ENCODE results near the gene GALNTL6.
"Not testable (repeated sequence)": the region's sequence is repeated elsewhere in the genome, so short reads cannot be mapped to it uniquely, and the experiment has no call there.

The GALNTL6 gene

DNA sequence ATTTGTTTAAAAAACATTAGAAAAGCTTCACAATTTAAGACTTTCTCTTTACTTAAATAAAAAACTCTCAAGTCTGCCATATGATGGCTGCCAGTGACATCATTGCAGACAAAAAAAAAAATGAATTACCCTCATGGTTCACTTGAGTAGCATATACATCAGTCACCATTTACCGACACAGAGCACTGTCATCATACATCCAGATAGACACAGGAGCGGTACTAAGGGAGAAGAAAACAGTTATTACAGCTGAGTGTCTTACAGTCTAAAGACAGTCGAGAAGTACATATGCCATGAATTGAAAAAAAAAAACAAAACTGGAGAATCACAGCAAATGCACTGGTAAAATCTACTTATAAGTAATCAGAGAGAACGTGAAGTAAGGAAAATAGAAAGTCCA, 949.7 kb downstream of the GALNTL6 start:
- DNase-seq, result no peak

DNA sequence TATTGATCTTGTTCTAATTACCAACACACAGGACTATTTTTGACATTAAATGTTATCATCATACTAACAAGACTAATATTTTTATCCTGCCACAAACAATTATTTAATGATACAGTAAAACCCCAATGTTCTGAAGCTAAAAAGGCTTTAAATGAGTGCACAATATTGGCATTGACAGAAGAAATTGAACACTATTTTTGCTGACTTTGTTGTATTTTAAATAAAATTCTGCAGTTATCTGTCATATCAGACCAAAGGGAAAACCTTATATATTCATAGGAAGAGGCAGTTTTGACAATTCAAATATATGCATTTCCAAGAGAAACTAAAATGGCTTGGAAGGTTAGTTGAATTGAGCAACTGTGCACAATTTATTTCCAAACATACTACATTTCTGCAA, 957.6 kb downstream of the GALNTL6 start:
- no peak for DNase-seq

DNA sequence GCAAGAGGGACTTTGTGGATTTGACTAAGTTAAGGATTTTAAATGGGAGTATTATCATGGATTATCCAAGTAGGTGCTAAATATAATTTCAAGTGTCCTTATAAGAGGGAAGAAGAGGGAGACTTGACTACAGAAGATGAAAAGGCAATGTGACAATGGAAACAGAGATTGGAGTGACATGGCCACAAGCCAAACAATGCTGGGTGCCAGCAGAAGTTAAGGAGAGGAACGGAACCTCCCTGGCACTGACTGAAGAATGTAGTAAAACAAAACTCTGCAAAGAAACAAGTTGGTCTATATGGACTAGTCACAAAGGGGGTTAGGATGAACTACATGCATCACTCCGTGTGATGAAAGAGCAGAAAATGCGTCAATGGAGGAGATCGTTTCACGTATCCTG, 959.6 kb downstream of the GALNTL6 start:
- DNase-seq, result no peak

DNA sequence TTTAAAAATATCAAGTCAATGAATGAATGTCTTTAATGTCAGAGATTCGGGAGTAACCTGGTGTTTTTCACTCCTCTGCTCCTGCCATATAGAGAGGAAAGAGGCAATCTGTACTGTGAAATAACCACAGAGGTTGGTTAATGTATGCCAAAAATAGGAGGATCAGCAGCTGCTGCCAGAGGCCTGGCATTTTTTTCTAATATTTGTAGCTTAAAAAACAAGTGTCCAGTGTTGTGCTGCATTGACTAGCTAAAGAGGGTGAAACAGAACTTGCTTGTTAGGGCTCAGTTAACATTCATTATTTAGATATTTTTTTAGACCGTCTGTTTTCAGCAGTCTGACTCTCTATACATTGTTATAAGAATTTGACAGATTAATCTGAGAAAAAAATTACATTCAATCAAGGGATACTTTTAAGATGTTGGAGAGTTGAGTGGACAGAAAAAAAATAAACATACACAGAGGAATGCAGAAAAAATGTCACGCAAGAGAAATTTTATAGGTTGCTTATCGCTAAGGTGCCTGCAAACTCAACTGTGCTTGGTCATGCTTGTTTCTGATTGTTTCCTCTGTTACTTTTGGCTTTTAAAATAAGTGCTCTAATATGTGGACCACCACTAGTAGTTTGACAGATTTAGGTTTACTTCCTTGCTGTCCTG, 963.1 kb downstream of the GALNTL6 start:
- DNase-seq, result no peak

DNA sequence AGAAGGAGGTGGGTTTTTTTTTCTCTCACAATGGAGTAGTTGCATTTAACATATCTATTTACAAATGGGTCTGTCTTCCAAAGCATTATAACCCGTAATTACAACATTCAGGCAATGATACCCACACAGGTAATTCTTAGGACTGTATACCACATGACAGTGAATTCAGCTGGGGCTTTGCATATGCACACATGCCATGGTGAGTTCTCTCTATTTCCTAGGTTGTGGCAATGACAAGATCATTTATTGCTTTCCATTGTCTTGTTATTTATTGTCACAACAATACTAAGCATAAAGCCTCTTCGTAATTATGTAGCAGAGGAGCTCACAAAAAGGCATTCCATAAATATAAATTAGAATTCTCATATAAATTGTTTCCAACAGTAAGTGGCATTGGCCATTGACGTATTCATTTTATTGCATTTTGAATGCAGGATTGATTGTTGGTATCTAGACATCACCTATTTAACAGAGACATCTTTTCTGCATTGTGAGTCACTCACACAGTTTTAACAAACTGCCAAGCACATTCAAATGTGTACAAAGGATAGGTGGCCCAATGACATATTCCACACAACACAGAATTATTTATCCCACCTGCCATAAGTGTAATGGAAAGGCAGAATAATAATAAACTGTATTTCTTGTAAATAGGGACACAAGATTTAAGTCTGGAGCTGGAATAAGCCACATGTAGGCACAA, 964.7 kb downstream of the GALNTL6 start:
- no peak for DNase-seq

DNA sequence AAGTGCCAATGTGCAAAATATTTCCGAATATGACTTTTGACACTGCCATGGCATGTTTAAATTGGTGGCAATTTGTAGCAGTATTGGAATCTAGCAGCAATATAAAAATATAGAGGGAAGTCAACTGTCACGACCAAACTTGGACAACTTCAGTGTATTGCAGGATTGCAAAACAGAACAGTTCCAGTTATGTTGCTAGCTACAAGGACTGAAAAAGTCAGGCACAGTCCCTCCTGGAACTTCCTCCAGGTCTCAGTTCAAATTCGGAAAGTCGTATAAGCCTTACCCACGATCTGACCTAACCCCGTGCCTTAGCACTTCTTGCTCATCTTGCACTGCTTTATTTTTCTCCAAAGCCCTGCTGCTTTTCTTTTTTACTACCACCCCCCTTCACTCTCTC, 965.4 kb downstream of the GALNTL6 start:
- DNase-seq, result no peak

DNA sequence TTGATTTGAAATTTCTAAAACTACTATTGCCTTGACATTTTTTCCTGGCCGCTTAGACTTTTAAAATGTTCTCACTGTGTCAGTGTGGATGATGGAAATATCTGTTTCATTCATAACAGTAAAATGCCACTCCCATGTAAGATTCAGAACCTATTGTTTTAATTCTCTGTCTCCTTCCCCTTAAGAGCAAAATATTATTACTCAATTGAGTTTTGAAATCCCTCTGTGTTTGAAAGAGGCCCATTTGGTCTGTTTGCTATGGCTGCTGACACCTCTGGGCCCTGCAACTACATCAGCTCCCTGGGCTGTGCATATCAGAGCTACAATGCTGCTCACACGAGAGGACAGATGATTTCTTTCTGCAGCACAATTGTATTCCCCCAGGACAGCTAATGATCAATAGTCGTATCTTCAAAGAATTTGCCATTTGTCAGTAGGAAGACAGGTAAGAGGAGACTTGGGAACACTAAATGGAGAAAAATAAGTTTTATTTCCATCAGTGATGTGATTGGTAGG, 967.4 kb downstream of the GALNTL6 start:
- no peak for DNase-seq

DNA sequence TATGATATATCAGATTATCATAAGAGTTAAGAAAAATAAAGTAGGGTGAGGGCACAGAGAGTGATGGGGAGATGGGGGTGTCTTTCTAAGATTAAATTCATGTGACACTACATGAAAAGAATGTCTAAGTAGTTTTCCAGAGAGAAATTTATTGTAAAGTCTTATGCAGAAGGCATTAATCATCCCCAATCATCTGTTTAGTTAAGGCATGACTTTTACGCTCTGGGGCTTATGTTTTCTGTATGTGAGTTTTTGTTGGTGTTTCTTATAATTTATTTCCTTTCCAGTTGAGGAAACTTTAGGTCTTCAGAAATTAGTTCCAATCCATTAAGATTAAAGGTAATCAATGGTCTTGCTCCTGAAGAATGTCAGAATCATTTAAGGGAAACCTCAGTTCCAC, 972.4 kb downstream of the GALNTL6 start:
- DNase-seq, result no peak

DNA sequence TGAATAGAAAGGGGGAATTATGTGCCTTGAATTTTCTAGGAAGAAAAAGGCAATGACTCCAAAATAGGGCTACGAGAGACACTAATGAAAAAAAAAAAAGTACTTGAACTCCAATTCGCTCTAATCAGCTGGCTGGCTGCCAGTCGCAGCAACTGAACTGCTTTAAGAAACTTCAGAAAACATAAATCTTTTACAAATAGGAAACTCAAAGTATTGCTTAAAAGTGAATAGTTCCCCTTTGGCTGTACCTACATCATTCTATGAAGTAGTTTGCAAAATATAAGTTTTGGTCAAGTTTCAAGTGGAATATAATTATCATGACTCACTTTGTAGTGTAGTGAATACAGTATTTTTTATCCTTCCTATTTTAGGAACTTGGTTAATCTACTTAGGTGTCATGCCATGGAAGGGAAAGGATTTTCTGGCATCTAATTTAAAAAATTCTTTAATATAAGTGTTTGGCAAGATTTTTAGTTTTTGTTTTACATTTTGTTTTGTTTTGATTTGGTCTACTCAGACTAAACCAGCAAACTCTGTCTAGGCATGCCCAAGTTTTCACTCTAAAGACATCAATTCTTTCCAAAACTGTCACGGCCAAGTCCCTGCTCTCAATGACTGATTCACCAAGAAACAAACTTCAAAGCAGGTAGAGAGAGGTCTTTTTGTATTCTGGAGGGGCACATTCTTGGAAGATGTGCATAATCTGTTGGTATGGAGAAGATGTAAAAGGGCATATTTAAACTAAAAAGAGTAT, 973.0 kb downstream of the GALNTL6 start:
- DNase-seq, result no peak

DNA sequence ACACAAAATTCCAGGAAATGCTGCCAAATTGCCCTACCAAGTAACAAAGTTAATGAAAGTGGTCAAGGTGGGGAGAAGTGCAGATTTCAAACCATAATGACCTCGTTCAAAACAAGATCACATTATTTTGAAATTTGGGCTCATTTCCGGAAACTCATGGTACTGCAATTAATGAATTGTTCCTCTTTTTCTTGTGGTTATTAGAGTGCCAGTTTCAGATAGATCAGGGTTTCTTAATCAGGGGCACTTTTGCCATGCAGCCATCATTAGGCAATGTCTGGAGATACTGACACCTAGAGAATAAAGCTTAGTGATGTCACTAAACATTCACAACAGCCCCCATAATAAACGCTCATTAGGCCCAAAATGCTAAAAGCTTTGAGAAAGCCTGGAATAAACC, 973.9 kb downstream of the GALNTL6 start:
- no peak for DNase-seq

DNA sequence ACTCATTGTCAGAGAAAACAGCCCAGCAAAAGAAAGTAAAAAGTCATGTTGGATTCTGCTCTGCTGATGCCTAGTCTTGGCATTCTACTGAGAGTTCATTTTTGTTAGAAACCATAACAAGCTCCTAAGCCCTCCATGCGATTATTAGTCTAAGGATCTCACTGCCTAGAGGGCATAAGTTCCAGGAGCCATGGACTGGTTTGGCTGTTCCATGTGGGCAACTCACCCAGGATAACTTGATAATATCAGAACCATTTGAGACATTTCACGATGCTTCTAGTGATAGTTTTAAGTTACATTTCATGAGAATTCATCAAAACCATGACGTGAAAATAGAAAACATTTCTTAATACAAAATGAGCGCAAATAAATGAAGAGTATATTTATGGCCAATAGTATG, 978.6 kb downstream of the GALNTL6 start:
- no peak for DNase-seq

DNA sequence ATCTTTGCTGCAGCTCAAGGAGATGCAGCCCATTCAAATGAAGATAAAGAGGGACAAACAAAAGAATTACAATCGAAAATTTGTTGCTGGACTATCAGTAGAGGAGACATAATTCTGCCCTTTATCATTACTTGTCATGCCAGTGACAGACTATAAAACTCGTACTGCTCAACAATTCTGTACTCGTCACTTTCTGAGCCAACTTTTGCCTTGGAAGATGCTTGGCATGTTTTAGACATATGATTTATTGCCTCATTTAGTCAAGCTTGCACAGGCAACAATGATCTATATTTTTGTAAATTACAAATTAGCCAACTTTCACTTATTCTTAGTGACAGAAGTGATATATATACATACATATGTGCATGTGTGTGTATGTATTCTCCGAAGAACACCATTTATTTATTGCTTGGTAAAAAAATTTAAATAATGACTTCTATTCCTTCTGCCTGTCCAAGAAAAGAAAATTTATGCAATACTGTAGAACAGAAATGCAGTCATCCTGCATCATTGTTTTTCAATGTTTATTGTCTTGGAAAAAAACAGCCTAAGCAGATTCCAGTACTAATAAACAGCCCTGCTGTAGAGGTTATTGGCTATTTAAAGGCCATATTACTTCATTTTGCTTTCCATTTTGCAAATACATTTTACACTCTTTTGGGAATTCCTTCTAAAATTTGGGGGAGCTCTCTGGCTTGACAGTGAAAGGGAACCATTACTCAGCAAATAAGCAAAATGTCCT, 980.5 kb downstream of the GALNTL6 start:
- DNase-seq, result no peak

DNA sequence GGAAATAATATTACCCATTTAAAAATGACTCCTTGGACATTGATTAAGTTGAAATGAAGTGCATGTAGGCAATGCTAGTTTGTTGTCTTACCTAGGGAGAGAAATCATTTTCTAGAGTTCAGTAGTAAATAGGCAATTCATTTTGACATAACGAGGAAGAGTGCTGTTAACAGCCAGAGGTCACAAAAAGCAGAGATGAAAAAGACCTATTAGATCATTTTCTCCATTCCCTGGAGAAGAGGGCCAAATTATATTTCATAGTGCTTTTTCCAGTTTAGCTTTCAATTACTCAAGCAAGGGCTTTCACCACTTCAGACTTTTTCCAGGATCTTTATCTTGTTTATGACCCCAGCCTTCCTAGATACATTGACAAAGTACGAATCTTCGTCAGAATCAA, 981.1 kb downstream of the GALNTL6 start:
- no peak for DNase-seq

DNA sequence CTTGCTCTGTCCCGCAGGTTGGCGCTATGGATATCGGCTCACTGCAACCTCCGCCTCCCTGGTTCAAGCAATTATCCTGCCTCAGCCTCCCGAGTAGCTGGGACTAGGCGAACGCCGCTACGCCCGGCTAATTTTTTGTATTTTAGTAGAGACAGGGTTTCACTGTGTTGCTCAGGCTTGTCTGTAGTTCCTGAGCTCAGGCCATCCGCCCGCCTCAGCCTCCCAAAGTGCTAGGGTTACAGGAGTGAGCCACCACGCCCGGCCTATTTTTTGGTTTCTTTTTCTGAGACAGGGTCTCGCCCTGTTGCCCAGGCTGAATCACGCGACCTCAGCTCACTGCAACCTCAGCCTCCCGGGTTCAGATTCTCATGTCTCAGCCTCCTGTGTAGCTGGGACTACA, 984.1 kb downstream of the GALNTL6 start:
- DNase-seq, result not testable (repeated sequence)

DNA sequence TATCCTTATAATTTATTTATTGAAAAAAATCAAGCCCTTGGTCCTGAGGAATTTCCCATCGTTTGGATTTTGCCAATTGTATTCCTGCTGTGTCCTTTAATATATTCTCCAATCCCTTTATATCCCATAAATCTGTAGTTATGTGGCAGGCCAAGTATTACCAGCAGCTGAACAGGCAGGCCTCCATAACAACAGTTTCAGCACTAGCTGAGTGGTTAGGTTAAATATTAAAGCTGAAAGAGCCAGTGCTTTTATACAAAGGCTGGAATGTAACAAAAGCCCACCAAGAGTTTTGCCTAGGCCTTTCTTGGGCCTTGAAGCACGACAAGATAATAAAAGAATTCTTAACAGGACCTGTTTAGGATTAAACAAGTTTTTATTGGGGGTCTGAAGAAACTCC, 988.8 kb downstream of the GALNTL6 start:
- DNase-seq, result no peak

DNA sequence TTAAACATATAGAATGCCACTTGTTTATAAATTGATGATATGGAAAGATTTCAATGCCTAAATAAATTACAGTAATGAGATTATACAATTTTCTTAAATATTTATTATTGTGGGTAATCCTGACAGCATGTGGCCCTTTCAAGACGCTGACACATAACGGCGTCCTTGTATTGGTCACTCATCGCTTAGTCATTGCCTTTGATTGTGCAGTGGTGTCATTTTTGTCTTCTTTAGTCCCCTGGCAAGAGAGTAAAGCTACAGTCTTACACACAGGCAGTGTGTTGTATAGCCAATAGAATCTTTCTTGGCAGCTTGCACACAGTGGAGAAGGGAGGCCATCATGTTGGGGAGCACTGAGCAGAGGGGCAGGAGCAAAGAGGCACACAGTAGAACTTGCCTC, 993.6 kb downstream of the GALNTL6 start:
- DNase-seq, result no peak

DNA sequence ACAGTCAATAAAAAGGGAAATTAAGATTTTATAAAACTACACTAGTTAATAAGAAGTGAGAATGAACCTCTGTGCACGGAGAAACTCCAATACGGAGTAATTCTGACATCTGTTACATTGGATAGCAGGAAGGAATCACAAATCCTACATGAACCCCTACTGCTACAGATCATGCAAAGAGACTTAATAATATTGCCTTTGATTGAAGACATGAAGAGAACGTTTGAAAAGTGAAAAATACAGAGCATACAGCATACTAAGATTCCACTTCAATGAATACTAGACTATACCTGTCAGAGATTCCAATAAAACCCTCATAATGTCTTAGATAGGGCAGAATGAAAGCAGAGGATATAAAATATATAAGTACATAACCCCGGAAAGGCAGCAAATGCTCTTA, 995.0 kb downstream of the GALNTL6 start:
- no peak for DNase-seq

DNA sequence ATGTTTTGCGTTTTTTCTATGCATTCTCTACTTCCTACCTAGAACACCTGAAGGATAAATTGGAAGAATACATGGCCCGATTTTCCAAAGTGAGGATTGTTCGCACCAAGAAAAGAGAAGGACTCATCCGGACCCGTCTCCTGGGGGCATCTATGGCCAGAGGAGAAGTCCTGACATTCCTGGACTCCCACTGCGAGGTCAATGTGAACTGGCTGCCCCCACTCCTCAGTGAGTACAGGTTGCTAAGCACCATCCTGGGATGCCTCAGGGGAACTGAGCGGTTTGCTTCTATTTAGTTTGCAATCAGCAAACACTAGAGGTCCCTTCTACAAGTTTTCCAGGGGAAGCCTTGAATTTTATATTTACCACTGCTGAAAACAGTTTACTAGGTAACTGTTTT, 996.1 kb downstream of the GALNTL6 start:
- no peak for DNase-seq

DNA sequence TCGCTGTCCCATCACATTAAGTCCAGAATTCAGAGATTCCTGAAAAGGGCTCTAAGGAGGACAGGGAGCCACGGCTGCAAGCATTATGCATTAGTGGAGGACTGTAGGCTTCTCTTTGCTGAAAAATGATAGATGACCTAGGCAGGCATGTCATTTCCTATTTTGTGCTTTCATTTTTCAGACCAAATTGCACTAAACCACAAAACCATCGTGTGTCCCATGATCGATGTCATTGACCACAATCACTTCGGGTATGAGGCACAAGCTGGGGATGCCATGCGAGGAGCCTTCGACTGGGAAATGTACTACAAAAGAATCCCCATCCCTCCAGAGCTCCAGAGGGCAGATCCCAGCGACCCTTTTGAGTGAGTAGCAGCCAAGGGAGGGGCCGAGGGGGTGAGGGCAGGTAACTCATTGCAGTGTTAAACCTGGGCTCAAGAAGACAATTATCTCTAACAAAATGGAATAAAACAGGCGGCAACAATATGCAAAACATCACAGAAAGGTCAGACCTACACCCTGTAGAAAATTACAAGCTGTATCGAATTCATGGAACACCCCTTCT, 1000.2 kb downstream of the GALNTL6 start:
- DNase-seq, result no peak

DNA sequence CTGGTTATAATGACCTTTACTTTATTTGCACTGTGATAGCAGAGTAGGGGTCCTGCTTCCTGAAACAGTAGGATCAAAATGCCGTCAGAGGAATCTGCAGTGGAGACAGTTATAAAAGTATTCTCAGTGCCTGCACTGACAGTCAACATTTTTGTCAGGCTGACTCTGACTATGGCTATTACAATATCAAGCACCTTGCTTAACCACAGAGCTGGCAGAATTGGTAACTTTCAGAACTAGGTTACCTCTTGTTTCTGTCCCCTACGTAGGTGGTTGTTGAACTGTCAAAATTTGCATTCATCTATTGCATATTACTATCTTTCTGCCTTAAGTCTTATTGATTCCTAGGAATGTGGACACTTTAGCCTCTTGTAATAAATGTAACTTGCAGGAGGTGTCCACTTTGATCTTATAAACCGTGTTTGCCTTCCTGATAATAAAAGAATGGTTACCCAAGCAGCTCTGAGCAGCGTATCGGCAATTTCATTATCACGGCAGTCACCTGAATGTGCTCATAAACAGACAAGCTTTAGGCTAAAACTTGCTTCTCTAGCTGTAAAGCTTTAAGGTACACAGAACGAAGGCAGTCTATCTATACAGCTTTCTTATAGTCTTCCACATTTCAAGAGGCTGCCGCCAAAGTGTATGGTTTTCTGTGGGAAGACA, 1002.4 kb downstream of the GALNTL6 start:
- DNase-seq, result no peak

DNA sequence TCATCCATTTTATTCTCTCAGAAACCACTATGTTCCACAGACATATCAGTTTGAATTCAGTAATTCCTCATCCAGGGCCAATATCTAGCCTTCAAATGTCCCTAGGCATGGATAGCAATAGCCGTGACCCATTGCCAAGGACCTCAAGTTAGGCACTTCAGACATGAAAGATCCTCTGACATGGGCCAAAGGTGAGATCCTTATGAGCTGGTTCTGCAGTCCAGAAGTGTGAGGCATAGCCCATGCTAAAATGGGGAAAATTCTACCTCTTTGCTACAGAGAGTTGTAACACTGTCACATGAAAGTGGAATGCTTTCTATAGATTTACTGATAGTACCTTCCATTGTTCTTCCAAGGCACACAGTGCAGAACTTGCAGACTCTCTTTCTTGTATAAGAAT, 1005.7 kb downstream of the GALNTL6 start:
- DNase-seq, result no peak

DNA sequence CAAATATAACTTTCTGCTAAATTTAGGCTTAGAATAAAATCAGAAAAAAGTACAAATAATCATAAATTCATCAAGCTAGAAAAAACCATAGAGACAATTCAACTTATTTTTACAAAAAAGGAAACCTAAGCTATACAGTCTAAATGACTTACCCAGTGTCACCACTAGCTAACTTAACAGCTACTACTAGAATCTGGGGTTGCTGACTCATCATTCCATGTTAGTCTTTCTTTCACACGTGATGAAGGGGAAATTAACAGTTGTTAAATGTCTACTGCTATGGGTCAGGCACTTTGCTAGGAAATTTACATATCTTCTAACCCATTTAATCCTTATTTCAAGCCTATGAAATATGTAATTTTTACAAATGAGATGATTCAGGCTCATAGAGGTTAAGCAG, 1006.1 kb downstream of the GALNTL6 start:
- DNase-seq, result no peak
